C4-2B (cell line): ENCODE data around the gene CBX2.

Source experiments
- ZFX ChIP-seq: fragments of 450-650 bp; IDR thresholded peaks from 2 replicates; pipeline ENCODE4 v1.6.1; 2017
- TF ChIP-seq, protein P1 (sequence below): fragments of 450-650 bp; conservative IDR thresholded peaks from 2 replicates; pipeline ENCODE4 v1.5.1; 2017; ENCODE audit warnings: mild to moderate bottlenecking

DNA sequence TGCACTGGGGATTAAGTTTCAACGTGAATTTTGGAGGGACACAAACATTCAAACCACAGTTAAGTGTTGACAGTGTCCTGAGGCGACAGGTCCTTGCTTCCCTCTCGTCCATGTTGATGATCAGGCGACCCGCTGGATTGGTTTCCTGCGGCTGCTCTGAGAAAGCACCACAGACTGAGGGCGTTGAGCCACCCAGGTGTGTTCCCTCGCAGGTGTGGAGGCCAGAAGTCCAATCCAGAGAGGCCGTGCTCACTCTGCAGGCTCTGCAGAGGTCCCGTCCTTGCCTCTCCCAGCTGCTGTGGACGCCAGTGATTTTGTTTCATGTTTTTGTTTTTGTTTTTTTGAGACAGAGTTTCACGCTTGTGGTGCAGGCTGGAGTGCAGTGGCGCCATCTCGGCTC lies 22.4 kb upstream of the CBX2 start:
- TF ChIP-seq, protein P1, sequence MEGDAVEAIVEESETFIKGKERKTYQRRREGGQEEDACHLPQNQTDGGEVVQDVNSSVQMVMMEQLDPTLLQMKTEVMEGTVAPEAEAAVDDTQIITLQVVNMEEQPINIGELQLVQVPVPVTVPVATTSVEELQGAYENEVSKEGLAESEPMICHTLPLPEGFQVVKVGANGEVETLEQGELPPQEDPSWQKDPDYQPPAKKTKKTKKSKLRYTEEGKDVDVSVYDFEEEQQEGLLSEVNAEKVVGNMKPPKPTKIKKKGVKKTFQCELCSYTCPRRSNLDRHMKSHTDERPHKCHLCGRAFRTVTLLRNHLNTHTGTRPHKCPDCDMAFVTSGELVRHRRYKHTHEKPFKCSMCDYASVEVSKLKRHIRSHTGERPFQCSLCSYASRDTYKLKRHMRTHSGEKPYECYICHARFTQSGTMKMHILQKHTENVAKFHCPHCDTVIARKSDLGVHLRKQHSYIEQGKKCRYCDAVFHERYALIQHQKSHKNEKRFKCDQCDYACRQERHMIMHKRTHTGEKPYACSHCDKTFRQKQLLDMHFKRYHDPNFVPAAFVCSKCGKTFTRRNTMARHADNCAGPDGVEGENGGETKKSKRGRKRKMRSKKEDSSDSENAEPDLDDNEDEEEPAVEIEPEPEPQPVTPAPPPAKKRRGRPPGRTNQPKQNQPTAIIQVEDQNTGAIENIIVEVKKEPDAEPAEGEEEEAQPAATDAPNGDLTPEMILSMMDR: no peak
- no peak for TF ChIP-seq ZFX
